Hepatocyte (in vitro differentiated cells): Measurements from ENCODE around the gene ZNF480. TPM values are rescaled to one million over a fixed set of nuclear protein-coding genes. Genes with fewer than 3 reads are reported as not detected.

Experiments
- DNase-seq: peaks from one replicate; pipeline ENCODE4 v3.0.0-alpha.2; 2016; ENCODE audit warnings: low spot score
- H2AFZ ChIP-seq: fragments of 200-600 bp; sonication (generic); 2 replicates; pipeline ENCODE4 v1.6.0; 2016; ENCODE audit warnings: antibody characterized with exemption, mild to moderate bottlenecking
- H3K27ac ChIP-seq: fragments of 200-600 bp; sonication (generic); 2 replicates; pipeline ENCODE4 v1.5.1; 2016; ENCODE audit warnings: mild to moderate bottlenecking
- H3K27me3 ChIP-seq: fragments of 200-600 bp; sonication (generic); 2 replicates; pipeline ENCODE4 v1.6.1; 2016
- H3K36me3 ChIP-seq: fragments of 200-600 bp; sonication (generic); replicated peaks from 2 replicates; pipeline ENCODE4 v1.5.1; 2016; ENCODE audit warnings: low read depth; ENCODE audit not compliant: insufficient read depth
- H3K4me1 ChIP-seq: fragments of 200-600 bp; sonication (generic); 2 replicates; pipeline ENCODE4 v1.5.1; 2016; ENCODE audit warnings: mild to moderate bottlenecking, moderate library complexity; ENCODE audit not compliant: insufficient read depth
- H3K4me2 ChIP-seq: fragments of 200-600 bp; sonication (generic); 2 replicates; pipeline ENCODE4 v1.6.0; 2016
- H3K4me3 ChIP-seq: fragments of 200-600 bp; sonication (generic); 2 replicates; pipeline ENCODE4 v1.5.1; 2016; ENCODE audit warnings: mild to moderate bottlenecking
- H3K79me2 ChIP-seq: fragments of 200-600 bp; sonication (generic); 2 replicates; pipeline ENCODE4 v1.6.0; 2017; ENCODE audit warnings: mild to moderate bottlenecking
- H3K9me2 ChIP-seq: fragments of 200-600 bp; sonication (generic); replicated peaks from 2 replicates; pipeline ENCODE4 v1.6.0; 2017; ENCODE audit warnings: mild to moderate bottlenecking; ENCODE audit not compliant: insufficient read depth
- H3K9me3 ChIP-seq: fragments of 200-600 bp; sonication (generic); 2 replicates; pipeline ENCODE4 v1.5.1; 2016; ENCODE audit warnings: low read depth, mild to moderate bottlenecking
- H4K20me1 ChIP-seq: fragments of 200-600 bp; sonication (generic); 2 replicates; pipeline ENCODE4 v1.6.0; 2016; ENCODE audit warnings: mild to moderate bottlenecking; ENCODE audit not compliant: insufficient read depth, poor library complexity, severe bottlenecking
- EZH2 ChIP-seq: fragments of 200-600 bp; sonication (generic); IDR thresholded peaks from 2 replicates; pipeline ENCODE4 v1.6.1; 2016; ENCODE audit warnings: antibody characterized with exemption, mild to moderate bottlenecking, borderline replicate concordance
- EZH2phosphoT487 ChIP-seq: fragments of 200-600 bp; sonication (generic); IDR thresholded peaks from one replicate; pipeline ENCODE4 v1.6.1; 2018; ENCODE audit warnings: antibody characterized with exemption, mild to moderate bottlenecking, low read depth, moderate library complexity; ENCODE audit not compliant: unreplicated experiment, severe bottlenecking
- WGBS: methylation state at CpG from one replicate; pipeline ENCODE4 v1.1.6; 2016; ENCODE audit warnings: low lambda C conversion rate; ENCODE audit errors: missing lambda C conversion rate; 5-methylcytosine and 5-hydroxymethylcytosine counted together
- polyA plus RNA-seq: library from polyadenylated mRNA; unstranded; fragments of >200 nt; fragmentation: Nextera tagmentation; extraction: Ambion mirVana; gene quantifications from 2 replicates; pipeline ENCODE4 v1.2.1, GENCODE V29; 2016
- total RNA-seq: library from RNA; depleted of rRNA; stranded (reverse); fragments of >200 nt; gene quantifications from 2 replicates; pipeline ENCODE4 v1.2.3, GENCODE V29; 2014
- TF ChIP-seq, protein P1 (sequence below): fragments of 200-600 bp; sonication (generic); IDR thresholded peaks from 2 replicates; pipeline ENCODE4 v1.5.1; 2016; ENCODE audit warnings: antibody characterized with exemption, mild to moderate bottlenecking; ENCODE audit not compliant: poor library complexity

Gene ZNF480
- total and polyA plus RNA-seq, 2 experiments from 2014 or later, result 8.7 to 17.9 TPM

DNA sequence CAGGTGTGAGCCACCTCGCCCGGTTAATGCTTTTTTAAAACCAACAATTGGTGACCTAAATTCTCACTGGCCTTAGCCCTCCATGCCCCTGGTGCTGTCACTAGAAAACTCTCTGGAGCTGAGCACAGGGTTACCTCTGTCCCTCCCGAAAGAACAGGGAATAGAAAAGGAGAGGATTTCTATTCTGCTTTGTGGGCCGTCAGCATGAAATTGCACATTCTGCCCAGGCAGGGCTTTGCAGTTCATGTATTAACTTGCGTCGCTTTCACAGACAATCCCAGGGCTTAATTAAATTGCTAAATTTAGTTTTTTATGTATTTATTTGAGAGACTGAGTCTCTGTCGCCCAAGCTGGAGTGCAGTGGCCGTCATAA, 583 bp upstream of the ZNF480 start:
- no peaks in the 10 kb centered on the region for H3K9me2 ChIP-seq
- peaks cover 7% of the 10 kb centered on the region for H3K36me3 ChIP-seq
- no peak for DNase-seq
- no peaks in the 10 kb centered on the region for H4K20me1 ChIP-seq
- H3K4me2 ChIP-seq, result peak overlapping the region; percentile 87
- TF ChIP-seq, protein P1, sequence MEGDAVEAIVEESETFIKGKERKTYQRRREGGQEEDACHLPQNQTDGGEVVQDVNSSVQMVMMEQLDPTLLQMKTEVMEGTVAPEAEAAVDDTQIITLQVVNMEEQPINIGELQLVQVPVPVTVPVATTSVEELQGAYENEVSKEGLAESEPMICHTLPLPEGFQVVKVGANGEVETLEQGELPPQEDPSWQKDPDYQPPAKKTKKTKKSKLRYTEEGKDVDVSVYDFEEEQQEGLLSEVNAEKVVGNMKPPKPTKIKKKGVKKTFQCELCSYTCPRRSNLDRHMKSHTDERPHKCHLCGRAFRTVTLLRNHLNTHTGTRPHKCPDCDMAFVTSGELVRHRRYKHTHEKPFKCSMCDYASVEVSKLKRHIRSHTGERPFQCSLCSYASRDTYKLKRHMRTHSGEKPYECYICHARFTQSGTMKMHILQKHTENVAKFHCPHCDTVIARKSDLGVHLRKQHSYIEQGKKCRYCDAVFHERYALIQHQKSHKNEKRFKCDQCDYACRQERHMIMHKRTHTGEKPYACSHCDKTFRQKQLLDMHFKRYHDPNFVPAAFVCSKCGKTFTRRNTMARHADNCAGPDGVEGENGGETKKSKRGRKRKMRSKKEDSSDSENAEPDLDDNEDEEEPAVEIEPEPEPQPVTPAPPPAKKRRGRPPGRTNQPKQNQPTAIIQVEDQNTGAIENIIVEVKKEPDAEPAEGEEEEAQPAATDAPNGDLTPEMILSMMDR, result no peak
- TF ChIP-seq EZH2phosphoT487 (no peak), EZH2 (no peak)
- peaks cover 24% of the 10 kb centered on the region for H3K79me2 ChIP-seq
- peaks cover 17% of the 10 kb centered on the region for H3K9me3 ChIP-seq
- no peaks in the 10 kb centered on the region for H3K27me3 ChIP-seq
- peaks cover 13% of the 10 kb centered on the region for H3K4me1 ChIP-seq
- peak overlapping the region; percentile 75 for H2AFZ ChIP-seq
- H3K4me3 ChIP-seq, result peak overlapping the region; percentile 56
- peak overlapping the region; percentile 75 for H3K27ac ChIP-seq
- 39% methylated on average over 8 of the region's 8 CpGs for WGBS

DNA sequence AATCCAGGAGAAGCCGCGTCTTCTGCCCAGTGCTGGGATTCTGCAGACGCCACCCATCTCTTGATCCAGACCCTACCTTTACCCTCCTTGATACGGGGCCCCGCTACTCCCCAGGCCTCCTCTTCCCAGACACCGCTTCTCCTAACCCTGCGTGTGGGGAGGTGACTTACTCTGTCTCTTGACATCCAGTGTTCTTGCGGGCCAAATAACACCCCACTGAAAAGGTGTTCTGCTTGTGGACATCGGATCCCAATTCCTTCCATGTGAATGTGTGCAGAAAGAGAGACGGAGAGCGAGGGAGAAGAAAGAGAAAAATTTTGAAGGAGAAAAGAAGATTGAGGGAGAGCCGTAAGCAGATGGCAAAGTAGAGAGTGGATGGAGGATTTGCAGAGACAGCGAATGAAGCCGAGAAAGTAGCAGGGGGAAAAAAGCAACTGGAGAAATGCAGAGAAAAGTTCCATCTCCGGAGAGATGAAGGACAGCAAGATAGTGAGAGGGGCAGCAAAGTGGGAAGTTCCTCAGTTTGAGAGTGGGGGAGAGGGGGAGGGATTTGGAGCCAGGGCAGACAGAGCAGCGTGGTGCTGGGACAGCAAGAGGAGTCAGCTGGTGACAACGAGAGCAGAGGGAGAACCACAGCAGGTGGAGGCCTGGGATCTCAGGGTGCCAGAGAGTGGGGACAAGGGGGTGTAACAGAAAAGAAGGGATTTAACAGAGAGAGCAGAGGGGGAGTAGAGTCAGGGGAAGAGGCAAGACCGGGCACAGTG, 814 bp downstream of the ZNF480 start:
- TF ChIP-seq, protein P1, result no peak
- TF ChIP-seq EZH2phosphoT487 (no peak), EZH2 (no peak)
- no peak for DNase-seq

DNA sequence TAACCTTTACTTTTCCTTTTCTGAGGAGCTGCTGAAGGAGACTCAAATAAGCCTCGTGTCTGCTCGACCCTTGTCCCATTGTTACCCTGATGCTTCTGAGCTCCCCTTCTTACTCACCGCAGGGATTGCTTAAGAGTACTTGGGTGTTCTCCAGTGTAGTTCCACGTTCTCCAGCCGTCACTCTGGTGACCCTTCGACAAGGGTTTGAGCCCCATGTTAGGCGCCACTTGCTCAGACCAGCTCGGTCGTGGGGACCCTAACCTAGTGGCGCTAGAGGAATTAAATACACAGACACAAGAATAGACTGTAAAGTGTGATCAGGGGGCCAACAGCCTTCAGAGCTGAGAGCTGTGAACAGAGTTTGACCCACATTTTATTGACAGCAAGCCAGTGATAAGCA, 10.3 kb downstream of the ZNF480 start:
- WGBS, result 97% methylated on average over 10 of the region's 10 CpGs
- Histone ChIP-seq H3K27me3 (no peaks in the 10 kb centered on the region), H3K9me2 (no peaks in the 10 kb centered on the region), H3K79me2 (no peaks in the 10 kb centered on the region), H2AFZ (no peak overlapping the region), H4K20me1 (no peaks in the 10 kb centered on the region), H3K27ac (no peak overlapping the region), H3K36me3 (peaks cover 21% of the 10 kb centered on the region), H3K4me2 (no peak overlapping the region), H3K4me1 (no peaks in the 10 kb centered on the region), H3K9me3 (peaks cover 58% of the 10 kb centered on the region), H3K4me3 (no peak overlapping the region)
- DNase-seq, result no peak
- TF ChIP-seq, protein P1, result no peak
- TF ChIP-seq EZH2, result no peak
- TF ChIP-seq EZH2phosphoT487, result no peak

More for the DNA sequence above, 814 bp downstream of the ZNF480 start:
- peaks cover 24% of the 10 kb centered on the region for H3K79me2 ChIP-seq
- H3K9me2 ChIP-seq, result no peaks in the 10 kb centered on the region
- peaks cover 26% of the 10 kb centered on the region for H3K9me3 ChIP-seq
- peaks cover 11% of the 10 kb centered on the region for H3K36me3 ChIP-seq
- H3K27ac ChIP-seq, result peak overlapping the region; percentile 100
- peaks cover 13% of the 10 kb centered on the region for H3K4me1 ChIP-seq
- peak overlapping the region; percentile 100 for H2AFZ ChIP-seq
- no peaks in the 10 kb centered on the region for H4K20me1 ChIP-seq
- H3K27me3 ChIP-seq, result no peaks in the 10 kb centered on the region
- peak overlapping the region; percentile 100 for H3K4me3 ChIP-seq
- peak overlapping the region; percentile 91 for H3K4me2 ChIP-seq
- WGBS, result 14% methylated on average over 18 of the region's 18 CpGs
